A673 (cell line): ENCODE measurements around the gene USP36. TPM values are rescaled to one million over a fixed set of nuclear protein-coding genes. Genes with fewer than 3 reads are reported as not detected.

ENCODE experiments used
- BruUV-seq: library from RNA; stranded (reverse); fragments of 400-500 nt; replicated peaks from 2 replicates; lab custom pipeline; 2021; lab: Mats Ljungman, UMichigan
- CTCF ChIA-PET: fragments of 300-600 bp; sonication (Branson Sonifier 250); formaldehyde crosslinking; loops from one replicate; lab custom pipeline; 2022; ENCODE audit warnings: antibody characterized with exemption; lab: Charles Lee
- POLR2A ChIA-PET: fragments of 300-600 bp; sonication (Branson Sonifier 250); formaldehyde crosslinking; loops from one replicate; lab custom pipeline; 2022; ENCODE audit warnings: antibody characterized with exemption; ENCODE audit not compliant: low non-redundant PET; lab: Charles Lee
- DNase-seq: peaks from one replicate; pipeline ENCODE4 v3.0.0-alpha.2; 2015; ENCODE audit warnings: low spot score
- H3K27ac ChIP-seq: fragments of 200-600 bp; sonication (generic); 2 replicates; pipeline ENCODE4 v1.5.1; 2016; ENCODE audit warnings: mixed run types, low read depth, mild to moderate bottlenecking, mixed read lengths, antibody characterized with exemption, low read length; ENCODE audit not compliant: poor library complexity, severe bottlenecking
- H3K27me3 ChIP-seq: fragments of 200-600 bp; sonication (generic); replicated peaks from 2 replicates; pipeline ENCODE4 v1.6.1; 2017; ENCODE audit warnings: mixed run types, low read depth, mild to moderate bottlenecking, mixed read lengths, antibody characterized with exemption, low read length; ENCODE audit not compliant: insufficient read depth, poor library complexity
- H3K36me3 ChIP-seq: fragments of 200-600 bp; sonication (generic); 2 replicates; pipeline ENCODE4 v1.6.1; 2016; ENCODE audit warnings: mixed run types, mild to moderate bottlenecking, mixed read lengths, antibody characterized with exemption, low read length; ENCODE audit not compliant: insufficient read depth, poor library complexity, severe bottlenecking
- H3K4me1 ChIP-seq: fragments of 200-600 bp; sonication (generic); 2 replicates; pipeline ENCODE4 v1.6.1; 2017; ENCODE audit warnings: mixed run types, mild to moderate bottlenecking, mixed read lengths, antibody characterized with exemption, low read length; ENCODE audit not compliant: insufficient read depth, poor library complexity, severe bottlenecking
- H3K4me3 ChIP-seq: fragments of 200-600 bp; sonication (generic); 2 replicates; pipeline ENCODE4 v1.5.1; 2016; ENCODE audit warnings: low read depth, mixed run types, mild to moderate bottlenecking, mixed read lengths, low read length; ENCODE audit not compliant: poor library complexity, severe bottlenecking
- H3K9me3 ChIP-seq: fragments of 200-600 bp; sonication (generic); 2 replicates; pipeline ENCODE4 v1.6.1; 2016; ENCODE audit warnings: mixed run types, low read depth, mild to moderate bottlenecking, mixed read lengths, antibody characterized with exemption, low read length; ENCODE audit not compliant: poor library complexity, severe bottlenecking
- CTCF ChIP-seq: fragments of 300-800, 200-600 bp; sonication (generic); conservative IDR thresholded peaks from 2 replicates; pipeline ENCODE4 v1.5.1; 2017; ENCODE audit warnings: low read depth, mild to moderate bottlenecking, antibody characterized with exemption, low read length, moderate library complexity, mixed read lengths
- EZH2 ChIP-seq: fragments of 200-600 bp; sonication (generic); IDR thresholded peaks from 2 replicates; pipeline ENCODE4 v1.6.1; 2017; ENCODE audit warnings: borderline replicate concordance, low read depth, mild to moderate bottlenecking, mixed read lengths, antibody characterized with exemption, low read length; ENCODE audit not compliant: poor library complexity, severe bottlenecking
- intact Hi-C: fragments of 100-400 bp; cut with micrococcal nuclease; formaldehyde crosslinking; loops from one replicate; pipeline ENCODE4 v1.10.0; 2022; ENCODE audit not compliant: unreplicated experiment
- total RNA-seq: library from RNA; stranded (reverse); gene quantifications from 2 replicates; pipeline ENCODE4 v1.2.3, GENCODE V29; 2021

Gene USP36
- total RNA-seq, 1 experiment from 2014 or later = 74.9 TPM

- H3K4me1 ChIP-seq = peaks cover 21% of the 10 kb centered on the region
- ChIA-PET POLR2A (no interaction called here), CTCF (interaction anchor here (0.6 kb wide), 1 partner anchor 235 kb away, joined by 5 read pairs; no protein-coding TSS in a partner anchor)
- intact Hi-C loops = no loop called here
- no peaks in the 10 kb centered on the region for H3K27me3 ChIP-seq
- H3K27ac ChIP-seq = no peak overlapping the region
- BruUV-seq = no TSS peak
- TF ChIP-seq EZH2 (no peak), CTCF (no peak)
- H3K9me3 ChIP-seq = no peaks in the 10 kb centered on the region
- no peaks in the 10 kb centered on the region for H3K36me3 ChIP-seq
- DNase-seq = no peak
- H3K4me3 ChIP-seq = no peak overlapping the region
Observed at GRCh38 chr17:78785663-78786057, 55.0 kb downstream of the USP36 start.

- H3K4me1 ChIP-seq = peaks cover 18% of the 10 kb centered on the region
- CTCF ChIA-PET = no interaction called here
- POLR2A ChIA-PET = interaction anchor here (0.6 kb wide), 1 partner anchor 136 kb away, joined by 6 read pairs; no protein-coding TSS in a partner anchor
- no peak for DNase-seq
- H3K4me3 ChIP-seq = no peak overlapping the region
- no peaks in the 10 kb centered on the region for H3K9me3 ChIP-seq
- no peaks in the 10 kb centered on the region for H3K36me3 ChIP-seq
- intact Hi-C loops = no loop called here
- BruUV-seq = no TSS peak
- H3K27me3 ChIP-seq = no peaks in the 10 kb centered on the region
- no peak overlapping the region for H3K27ac ChIP-seq
- TF ChIP-seq CTCF (no peak), EZH2 (no peak)
Observed at GRCh38 chr17:78785011-78785662, 55.5 kb downstream of the USP36 start.

- Histone ChIP-seq H3K36me3 (no peaks in the 10 kb centered on the region), H3K27ac (no peak overlapping the region), H3K9me3 (no peaks in the 10 kb centered on the region), H3K4me1 (peaks cover 14% of the 10 kb centered on the region), H3K27me3 (no peaks in the 10 kb centered on the region), H3K4me3 (no peak overlapping the region)
- no TSS peak for BruUV-seq
- no peak for TF ChIP-seq CTCF
- ChIA-PET POLR2A (no interaction called here), CTCF (no interaction called here)
- no peak for DNase-seq
- intact Hi-C loops = no loop called here
Observed at GRCh38 chr17:78784352-78784751, 56.3 kb downstream of the USP36 start.
